Thoracic aorta (tissue), 2 donors: ENCODE measurements around the gene ZRANB2. TPM values are rescaled to one million over a fixed set of nuclear protein-coding genes. Genes with fewer than 3 reads are reported as not detected.

ENCODE experiments used
- ATAC-seq: fragments of 150-250 bp; one replicate; pipeline ENCODE4 v1.8.0; 2017; ENCODE audit warnings: low read depth; ENCODE audit not compliant: insufficient number of reproducible peaks, low FRiP score
- DNase-seq: peaks from one replicate; pipeline ENCODE4 v3.0.0-alpha.2; 2020; ENCODE audit warnings: low spot score
- H3K27ac ChIP-seq, 2 donors: fragments of 200-600 bp; sonication (generic); 1 replicate in 1 of 2; 2 replicates in 1 of 2; pipeline ENCODE4 v1.5.1; 2016; ENCODE audit warnings: mild to moderate bottlenecking in 2 of 2, moderate library complexity in 2 of 2
- H3K27me3 ChIP-seq: fragments of 200-600 bp; sonication (generic); replicated peaks from 2 replicates; pipeline ENCODE4 v1.6.0; 2016; ENCODE audit warnings: mild to moderate bottlenecking; ENCODE audit not compliant: insufficient read depth
- H3K36me3 ChIP-seq: fragments of 200-600 bp; sonication (generic); one replicate; pipeline ENCODE4 v1.5.1; 2016
- H3K4me1 ChIP-seq, 2 donors: fragments of 200-600 bp; sonication (generic); 1 replicate in 1 of 2; 2 replicates in 1 of 2; pipeline versions ENCODE4 v1.5.1 to v1.6.0; 2016; ENCODE audit warnings: low read depth in 2 of 2, mild to moderate bottlenecking in 1 of 2; ENCODE audit not compliant: control insufficient read depth in 1 of 2
- H3K4me3 ChIP-seq: fragments of 200-600 bp; sonication (generic); 2 replicates; pipeline ENCODE4 v1.5.1; 2016; ENCODE audit warnings: mild to moderate bottlenecking
- H3K9me3 ChIP-seq: fragments of 200-600 bp; sonication (generic); 2 replicates; pipeline ENCODE4 v1.5.1; 2016
- total RNA-seq, 2 donors: library from RNA; depleted of rRNA; stranded (reverse); fragments of >200 nt; gene quantifications; one replicate each; pipeline versions ENCODE4 v1.1.0 to v1.2.3, GENCODE V29; 2016
- TF ChIP-seq, protein P1 (sequence below): fragments of 200-600 bp; sonication (generic); IDR thresholded peaks from one replicate; pipeline ENCODE4 v1.5.1; 2019; ENCODE audit warnings: antibody characterized with exemption

ZRANB2 gene
- total RNA-seq, 2 donors from 2014 or later = 116 to 133 TPM

DNA sequence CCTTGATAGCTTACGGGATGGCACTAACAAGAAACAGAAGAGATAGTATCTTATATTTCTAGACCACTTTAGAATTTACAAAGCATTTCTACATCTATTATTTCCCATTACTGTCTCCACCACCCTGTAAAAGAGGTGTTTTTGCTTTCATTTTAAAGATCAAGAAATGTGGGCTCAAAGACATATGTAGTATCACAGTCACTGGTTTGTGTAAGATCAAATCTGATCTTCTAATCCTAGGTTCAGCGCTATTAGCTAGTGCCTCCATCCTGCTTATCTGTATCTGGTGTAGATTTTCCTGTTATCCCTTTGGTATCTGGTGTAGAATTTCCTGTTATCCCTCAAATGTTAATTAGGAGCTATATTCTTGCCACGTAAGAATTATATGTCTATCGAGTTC, 23.6 kb upstream of the ZRANB2 start:
- Histone ChIP-seq H3K9me3 (no peaks in the 10 kb centered on the region), H3K4me3 (no peak overlapping the region), H3K4me1 (no peaks in the 10 kb centered on the region), H3K36me3 (no peaks in the 10 kb centered on the region), H3K27ac (no peak overlapping the region), H3K27me3 (no peaks in the 10 kb centered on the region)
- no peak for DNase-seq
- ATAC-seq = no peak
- TF ChIP-seq, protein P1, sequence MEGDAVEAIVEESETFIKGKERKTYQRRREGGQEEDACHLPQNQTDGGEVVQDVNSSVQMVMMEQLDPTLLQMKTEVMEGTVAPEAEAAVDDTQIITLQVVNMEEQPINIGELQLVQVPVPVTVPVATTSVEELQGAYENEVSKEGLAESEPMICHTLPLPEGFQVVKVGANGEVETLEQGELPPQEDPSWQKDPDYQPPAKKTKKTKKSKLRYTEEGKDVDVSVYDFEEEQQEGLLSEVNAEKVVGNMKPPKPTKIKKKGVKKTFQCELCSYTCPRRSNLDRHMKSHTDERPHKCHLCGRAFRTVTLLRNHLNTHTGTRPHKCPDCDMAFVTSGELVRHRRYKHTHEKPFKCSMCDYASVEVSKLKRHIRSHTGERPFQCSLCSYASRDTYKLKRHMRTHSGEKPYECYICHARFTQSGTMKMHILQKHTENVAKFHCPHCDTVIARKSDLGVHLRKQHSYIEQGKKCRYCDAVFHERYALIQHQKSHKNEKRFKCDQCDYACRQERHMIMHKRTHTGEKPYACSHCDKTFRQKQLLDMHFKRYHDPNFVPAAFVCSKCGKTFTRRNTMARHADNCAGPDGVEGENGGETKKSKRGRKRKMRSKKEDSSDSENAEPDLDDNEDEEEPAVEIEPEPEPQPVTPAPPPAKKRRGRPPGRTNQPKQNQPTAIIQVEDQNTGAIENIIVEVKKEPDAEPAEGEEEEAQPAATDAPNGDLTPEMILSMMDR = no peak

DNA sequence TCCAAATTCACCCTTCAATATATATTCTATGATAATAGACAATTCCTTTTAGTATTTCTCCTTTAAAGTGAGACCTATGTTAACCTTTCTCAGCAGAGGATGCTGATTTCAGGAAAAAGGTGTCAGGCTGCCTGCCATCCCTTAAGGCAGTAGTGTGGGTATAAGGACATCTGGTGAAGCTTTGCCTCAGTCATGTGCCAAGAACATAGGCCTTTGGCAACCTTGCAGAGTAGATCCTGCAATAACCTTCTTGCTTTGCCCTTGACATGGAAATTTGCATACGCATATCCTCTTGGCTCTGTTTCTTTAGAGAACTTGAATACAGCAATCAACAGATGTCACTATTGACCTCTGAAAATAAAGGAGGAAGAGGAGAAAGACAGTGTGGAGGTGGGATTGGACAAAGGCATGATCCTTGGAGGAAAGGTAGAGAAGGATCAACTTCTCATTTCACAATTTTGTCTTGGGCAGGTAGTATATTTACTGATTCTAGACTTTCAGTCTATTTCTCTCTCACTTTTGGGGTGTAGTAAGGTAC, 21.1 kb upstream of the ZRANB2 start:
- DNase-seq (no peak), ATAC-seq (no peak)
- TF ChIP-seq, protein P1 = no peak
- no peaks in the 10 kb centered on the region for H3K9me3 ChIP-seq
- no peaks in the 10 kb centered on the region for H3K27me3 ChIP-seq
- no peak overlapping the region for H3K27ac ChIP-seq
- H3K4me3 ChIP-seq = no peak overlapping the region
- H3K36me3 ChIP-seq = no peaks in the 10 kb centered on the region
- no peaks in the 10 kb centered on the region for H3K4me1 ChIP-seq

DNA sequence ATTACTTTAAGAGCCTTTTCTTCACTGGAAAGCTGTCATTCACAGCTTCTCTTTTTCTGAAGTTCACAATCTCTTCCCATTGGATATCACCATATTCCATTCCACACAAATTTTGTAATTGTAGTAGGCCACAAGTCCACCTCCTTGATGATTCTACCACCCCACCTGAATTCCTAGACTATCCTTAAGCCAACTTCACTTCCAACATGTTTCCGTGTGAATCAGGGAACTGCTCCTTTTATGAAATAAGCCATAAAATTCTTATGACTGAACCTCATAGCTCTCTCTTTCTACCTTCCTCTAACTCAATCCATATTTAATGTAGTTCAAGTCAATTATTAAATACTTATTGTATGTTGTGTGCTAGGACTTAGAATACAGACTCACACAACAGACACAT, 16.6 kb upstream of the ZRANB2 start:
- Histone ChIP-seq H3K4me1 (no peaks in the 10 kb centered on the region), H3K27me3 (no peaks in the 10 kb centered on the region), H3K9me3 (no peaks in the 10 kb centered on the region), H3K36me3 (no peaks in the 10 kb centered on the region), H3K27ac (no peak overlapping the region), H3K4me3 (no peak overlapping the region)
- ATAC-seq (no peak), DNase-seq (no peak)
- TF ChIP-seq, protein P1 = no peak

DNA sequence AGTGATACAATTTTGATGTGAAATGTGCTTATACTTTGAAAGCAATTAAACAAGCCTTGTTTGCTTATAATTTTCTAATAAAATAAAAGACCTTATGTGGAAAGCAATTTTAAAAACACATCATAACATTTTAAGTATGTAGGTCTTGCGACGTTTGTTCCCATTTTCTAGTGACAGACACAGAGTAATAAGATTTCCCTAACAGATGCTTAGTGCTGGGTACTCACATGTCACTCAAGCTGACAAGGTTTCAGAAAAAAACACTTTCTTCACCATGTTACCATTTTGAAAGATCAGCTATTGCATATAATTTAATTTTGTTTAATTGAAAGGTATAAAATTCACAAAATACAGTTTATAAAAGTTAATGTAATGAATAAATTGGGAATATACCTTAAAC, 14.1 kb upstream of the ZRANB2 start:
- TF ChIP-seq, protein P1 = no peak
- Histone ChIP-seq H3K27ac (no peak overlapping the region), H3K4me3 (no peak overlapping the region), H3K9me3 (no peaks in the 10 kb centered on the region), H3K4me1 (peaks cover 0 to 7% of the 10 kb centered on the region in 2 donors), H3K36me3 (no peaks in the 10 kb centered on the region), H3K27me3 (no peaks in the 10 kb centered on the region)
- DNase-seq (no peak), ATAC-seq (no peak)

DNA sequence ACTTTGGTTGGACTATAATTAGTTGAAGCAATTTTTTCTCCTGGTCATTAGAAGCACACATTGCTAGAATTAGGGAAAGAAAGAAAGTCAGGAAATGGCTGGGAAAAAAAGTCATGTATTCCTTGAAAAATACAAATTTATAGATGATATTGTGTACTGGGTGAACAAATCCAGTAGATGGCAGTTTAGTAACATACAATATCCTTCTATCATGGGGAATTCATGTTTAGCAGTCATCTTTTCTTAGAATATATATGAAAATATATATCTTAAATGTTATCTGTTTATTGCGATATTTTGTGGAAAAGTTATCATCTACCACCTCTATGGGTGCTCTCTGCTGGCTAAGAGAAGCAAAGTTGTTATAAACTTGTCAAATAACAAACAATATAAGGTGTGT, 13.1 kb upstream of the ZRANB2 start:
- DNase-seq (no peak), ATAC-seq (no peak)
- no peak overlapping the region for H3K27ac ChIP-seq
- H3K9me3 ChIP-seq = no peaks in the 10 kb centered on the region
- peaks cover 4 to 15% of the 10 kb centered on the region in 2 donors for H3K4me1 ChIP-seq
- TF ChIP-seq, protein P1 = peak; percentile 33
- no peak overlapping the region for H3K4me3 ChIP-seq
- no peaks in the 10 kb centered on the region for H3K27me3 ChIP-seq
- H3K36me3 ChIP-seq = no peaks in the 10 kb centered on the region
